Jurkat, Clone E6-1 (cell line): ENCODE measurements around the gene RNF212B. TPM values are rescaled to one million over a fixed set of nuclear protein-coding genes. Genes with fewer than 3 reads are reported as not detected.
"Not testable (repeated sequence)": the region's sequence is repeated elsewhere in the genome, so short reads cannot be mapped to it uniquely, and the experiment has no call there.

Experiments used
- DNase-seq: peaks from one replicate; pipeline ENCODE4 v3.0.0-alpha.2; 2011; ENCODE audit warnings: low read depth, low spot score
- H3K4me3 ChIP-seq: 2 replicates; pipeline ENCODE4 v1.5.1; 2011; ENCODE audit warnings: mild to moderate bottlenecking, low read length, control low read depth, moderate library complexity
- polyA plus RNA-seq: library from polyadenylated mRNA; unstranded; fragments of >200 nt; gene quantifications from one replicate; pipeline ENCODE4 v1.2.1, GENCODE V29; 2012; ENCODE audit warnings: missing spikeins; ENCODE audit not compliant: insufficient read length, insufficient read depth

RNF212B gene, protein sequence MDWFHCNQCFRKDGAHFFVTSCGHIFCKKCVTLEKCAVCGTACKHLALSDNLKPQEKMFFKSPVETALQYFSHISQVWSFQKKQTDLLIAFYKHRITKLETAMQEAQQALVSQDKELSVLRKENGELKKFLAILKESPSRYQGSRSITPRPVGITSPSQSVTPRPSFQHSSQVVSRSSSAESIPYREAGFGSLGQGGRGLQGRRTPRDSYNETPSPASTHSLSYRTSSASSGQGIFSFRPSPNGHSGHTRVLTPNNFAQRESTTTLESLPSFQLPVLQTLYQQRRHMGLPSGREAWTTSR
- polyA plus RNA-seq = 1.1 TPM

DNA sequence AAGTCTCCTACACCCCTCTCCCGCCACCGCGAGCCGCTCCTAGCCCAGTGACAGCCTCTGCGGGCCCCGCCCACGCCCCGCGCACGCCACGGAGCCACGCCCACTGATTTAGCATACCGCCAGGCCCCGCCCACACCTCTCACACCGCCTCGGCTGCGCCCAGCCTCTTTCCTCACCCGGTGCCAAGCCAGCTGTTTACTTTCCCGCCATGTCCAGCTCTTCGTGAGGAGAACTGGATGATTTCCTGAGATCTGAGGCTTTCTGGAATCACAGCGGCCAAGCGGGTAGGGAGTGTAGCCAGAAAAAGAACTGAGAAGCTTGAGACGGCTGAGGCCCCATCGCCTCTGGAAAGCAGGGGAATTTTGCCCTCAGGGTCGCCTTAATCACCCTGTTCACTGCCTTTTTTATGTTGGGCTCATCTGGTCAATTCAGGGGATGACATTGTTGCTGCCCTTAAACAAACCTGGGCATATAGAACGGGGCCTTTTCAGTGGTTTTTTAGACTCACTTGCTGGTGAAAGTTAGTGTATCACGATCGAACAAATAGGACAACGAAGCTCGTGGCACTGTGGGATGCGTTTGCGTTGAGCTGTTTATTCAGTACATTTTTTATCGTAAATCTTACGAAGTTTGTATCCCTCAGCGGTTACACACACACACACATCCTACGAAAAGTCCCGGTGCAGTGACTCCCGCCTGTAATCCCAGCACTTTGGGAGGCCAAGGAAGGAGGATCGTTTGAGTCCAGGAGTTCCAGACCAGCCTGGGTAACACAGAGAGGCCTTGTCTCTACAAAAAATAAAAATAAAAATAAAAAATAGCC, at the start of gene RNF212B:
Gene RNF212B, plus strand, starts transcription at position 165 of the 823 bp plus-strand sequence. CDS start 2,410 bp downstream, outside the sequence.
- peak; percentile 14 for DNase-seq
- no peak within 1 kb of the TSS for H3K4me3 ChIP-seq

DNA sequence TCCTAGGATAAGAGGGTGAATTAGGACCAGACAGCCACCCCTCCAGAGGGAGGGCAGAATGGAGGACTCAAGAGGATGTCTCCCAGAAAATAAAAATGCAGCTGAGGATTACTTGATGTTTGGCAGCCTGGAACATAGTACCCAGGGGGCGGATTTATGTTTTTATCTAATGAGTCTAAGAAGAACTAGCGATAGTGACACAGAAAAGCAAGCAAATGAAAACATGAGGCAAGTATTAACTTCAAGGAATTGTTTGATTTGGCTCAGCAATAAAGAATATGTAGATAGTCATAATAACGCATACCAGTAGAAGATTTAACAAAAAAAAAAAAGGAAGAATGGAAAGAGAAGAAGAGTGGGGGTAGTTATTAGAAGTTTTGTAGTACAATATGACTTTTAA, 44.3 kb upstream of the RNF212B start:
- no peak for DNase-seq
- H3K4me3 ChIP-seq = no peak overlapping the region

DNA sequence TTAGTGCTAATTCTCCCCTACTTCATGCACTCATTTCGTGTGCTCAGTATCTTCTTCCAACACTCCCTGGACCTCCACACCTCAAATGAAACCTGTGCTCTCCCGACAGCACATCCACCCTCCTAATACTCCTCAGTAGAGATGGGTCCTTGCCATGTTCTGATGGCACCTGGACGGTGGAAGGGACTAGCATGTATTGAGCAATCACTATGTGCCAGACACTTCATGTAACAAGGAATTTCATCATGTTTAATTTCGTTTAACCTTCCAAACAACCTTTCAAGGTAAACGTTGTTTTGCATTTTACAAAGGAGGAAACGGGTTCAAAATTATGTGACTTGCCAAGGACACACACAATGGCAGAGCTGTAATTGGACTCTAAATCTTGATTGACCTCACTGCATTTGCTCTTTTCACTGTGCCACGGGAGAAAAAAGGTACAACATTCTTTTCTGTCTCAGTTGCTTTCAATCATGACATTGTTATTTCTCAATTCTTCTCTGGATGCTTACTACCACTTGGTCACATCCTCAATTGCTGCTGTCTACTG, 42.1 kb upstream of the RNF212B start:
- no peak for DNase-seq
- H3K4me3 ChIP-seq = no peak overlapping the region

DNA sequence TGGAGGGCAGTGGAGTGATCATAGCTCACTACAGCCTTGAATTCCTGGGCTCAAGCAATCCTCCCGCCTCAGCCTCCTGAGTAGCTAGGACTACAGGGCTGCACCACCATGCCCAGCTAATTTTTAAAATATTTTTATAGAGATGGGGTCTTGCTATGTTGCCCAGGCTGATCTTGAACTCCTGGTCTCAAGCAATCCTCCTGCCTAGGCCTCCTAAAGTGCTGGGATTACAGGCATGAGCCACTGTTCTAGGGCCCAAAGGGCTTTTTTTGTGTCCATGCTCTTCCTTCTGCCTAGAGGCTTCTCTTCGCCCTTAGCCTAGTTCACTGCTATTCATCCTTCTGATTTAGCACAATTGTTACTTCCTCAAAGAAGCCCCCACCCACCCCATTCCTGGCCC, 41.2 kb upstream of the RNF212B start:
- not testable (repeated sequence) for H3K4me3 ChIP-seq, DNase-seq

DNA sequence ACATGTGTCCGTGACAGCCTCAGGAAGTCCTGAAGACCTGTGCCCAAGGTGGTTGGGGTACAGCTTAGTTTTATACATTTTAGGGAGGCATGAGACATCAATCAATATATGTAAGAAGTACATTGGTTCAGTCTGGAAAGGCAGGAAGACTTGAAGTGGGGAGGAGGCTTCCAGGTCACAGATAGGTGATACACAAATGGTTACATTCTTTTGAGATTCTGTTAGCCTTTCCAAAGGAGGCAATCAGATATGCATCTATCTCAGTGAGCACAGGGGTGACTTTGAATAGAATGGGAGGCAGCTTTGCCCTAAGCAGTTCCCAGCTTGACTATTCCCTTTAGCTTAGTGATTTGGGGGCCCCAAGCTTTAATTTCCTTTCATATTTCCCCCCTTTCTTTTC, 38.6 kb upstream of the RNF212B start:
- DNase-seq, H3K4me3 ChIP-seq: not testable (repeated sequence)

DNA sequence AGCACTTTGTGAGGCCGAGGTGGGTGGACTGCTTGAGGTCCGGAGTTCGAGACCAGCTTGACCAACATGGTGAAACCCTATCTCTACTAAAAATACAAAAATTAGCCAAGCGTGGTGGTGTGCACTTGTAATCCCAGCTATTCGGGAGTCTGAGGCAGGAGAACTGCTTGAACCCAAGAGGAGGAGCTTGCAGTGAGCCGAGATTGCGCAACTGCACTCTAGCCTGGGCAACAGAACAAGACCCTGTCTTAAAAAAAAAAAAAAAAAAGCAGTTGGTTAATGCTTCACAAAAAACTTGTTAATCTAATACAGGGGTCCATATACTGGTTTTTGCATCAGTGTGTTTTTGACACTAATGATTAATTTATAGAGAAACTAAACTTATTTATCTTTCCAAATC, 35.7 kb upstream of the RNF212B start:
- H3K4me3 ChIP-seq = no peak overlapping the region
- no peak for DNase-seq

DNA sequence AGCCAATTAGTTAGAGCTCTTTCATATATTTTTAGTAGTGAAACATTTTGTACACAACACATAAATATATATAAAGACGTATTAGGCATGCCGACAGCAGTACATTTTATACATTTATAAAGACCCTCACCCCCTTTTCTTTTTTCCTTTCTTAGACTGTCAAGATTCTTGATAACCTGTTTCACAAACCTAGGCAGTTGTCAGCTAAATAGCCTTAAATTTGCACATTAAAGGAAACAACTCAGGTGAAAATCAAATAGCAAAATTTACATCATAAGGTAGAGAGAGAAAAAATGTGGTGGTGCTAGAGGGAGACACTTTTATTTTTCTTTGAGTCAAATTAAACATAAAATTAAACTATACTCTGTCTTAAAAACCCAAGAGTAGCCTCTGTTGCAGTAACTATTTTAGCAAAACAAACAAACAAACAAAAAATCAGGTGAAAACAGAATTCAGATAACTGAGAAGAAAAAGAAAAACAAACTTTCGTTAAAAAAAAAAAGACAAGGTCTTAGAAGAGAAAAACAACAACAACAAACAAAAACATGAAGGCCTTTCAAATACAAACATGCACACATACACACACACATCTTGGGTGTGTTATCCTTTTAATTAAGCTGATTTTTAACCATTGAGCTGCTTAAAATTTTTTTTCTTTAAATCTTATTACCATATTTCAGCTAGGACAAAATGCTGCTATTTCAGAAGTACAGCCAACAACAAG, 31.2 kb upstream of the RNF212B start:
- DNase-seq = no peak
- H3K4me3 ChIP-seq = no peak overlapping the region

DNA sequence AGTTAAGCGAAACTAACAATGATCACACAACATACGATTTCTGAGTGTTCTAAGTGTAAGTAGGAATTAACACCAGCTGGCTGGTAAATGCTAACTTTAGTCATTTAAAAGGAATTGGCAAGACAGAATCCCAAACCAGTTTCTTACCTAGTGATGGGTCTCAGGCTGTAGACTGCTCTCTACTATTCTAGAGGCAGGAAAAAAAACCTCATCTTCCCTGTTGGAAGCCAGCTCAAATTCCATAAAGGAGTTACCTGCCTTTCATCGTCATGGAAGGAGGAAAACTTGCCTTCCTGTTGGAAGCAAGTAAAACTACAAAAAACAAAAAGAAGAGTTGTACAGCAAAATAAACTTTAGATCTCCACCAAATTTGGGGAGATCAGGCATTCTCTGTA, 30.6 kb upstream of the RNF212B start:
- DNase-seq = no peak
- no peak overlapping the region for H3K4me3 ChIP-seq

DNA sequence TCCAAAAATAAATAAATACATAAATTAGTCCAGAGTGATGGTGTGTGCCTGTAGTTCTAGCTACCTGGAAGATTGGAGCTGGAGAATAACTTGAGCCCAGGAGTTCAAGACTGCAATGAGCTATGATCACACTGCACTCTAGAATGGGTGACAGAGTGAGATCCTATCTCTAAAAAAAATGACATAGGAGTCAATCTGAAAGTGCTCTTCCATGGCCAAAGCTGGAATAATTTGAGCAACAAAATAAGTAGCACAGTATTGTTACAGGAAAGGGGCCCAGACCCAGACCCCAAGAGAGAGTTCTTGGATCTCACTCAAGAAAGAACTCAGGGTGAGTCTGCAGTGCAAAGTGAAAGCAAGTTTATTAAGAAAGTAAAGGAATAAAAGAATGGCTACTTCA, 29.4 kb upstream of the RNF212B start:
- no peak overlapping the region for H3K4me3 ChIP-seq
- no peak for DNase-seq

DNA sequence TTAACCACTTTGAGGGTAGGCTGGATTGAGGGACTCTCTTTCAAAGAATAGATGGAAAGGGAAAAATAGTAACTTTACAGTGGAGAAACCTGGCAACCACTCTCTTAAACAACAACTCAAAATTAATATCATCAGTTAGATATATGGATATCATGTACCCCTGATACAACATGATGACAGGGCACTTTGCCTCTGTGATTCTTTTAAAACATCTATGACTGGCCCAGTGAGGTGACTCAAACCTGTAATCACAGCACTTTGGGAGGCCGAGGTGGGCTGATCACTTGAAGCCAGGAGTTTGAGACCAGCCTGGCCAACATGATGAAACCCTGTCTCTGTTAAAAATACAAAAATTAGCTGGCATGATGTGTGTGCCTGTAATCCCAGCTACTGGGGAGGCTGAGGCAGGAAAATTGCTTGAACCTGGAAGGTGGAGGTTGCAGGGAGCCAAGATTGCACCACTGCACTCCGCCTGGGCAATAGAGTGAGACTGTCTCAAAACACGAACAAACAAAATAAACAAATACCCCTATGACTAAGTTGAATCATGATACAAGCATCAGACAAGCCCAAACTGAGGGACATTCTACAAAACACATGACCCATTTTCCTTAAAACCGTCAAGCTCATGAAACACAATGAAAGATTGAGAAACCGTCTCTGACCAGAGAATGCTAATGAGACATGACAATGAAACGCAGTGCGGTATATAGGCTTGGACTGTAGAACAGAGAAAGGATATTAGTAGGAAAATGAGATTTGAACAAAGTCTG, 27.9 kb upstream of the RNF212B start:
- no peak overlapping the region for H3K4me3 ChIP-seq
- DNase-seq = no peak

DNA sequence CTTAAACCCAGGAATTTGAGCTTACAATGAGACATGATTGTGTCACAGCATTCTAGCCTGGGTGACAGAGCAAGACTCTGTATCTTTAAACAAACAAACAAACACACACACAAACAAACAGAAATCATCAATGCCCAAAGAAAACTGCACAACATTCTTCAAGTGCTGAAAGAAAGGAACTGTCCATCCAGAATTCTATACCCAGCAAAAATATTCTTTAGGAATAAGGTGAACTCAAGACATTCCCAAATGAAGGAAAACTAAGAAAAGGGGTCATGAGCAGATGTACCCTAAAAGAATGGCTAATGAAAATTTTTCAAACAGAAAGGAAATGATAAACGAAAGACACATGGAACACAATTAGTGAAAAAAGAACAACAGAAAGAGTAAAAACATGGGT, 22.3 kb upstream of the RNF212B start:
- DNase-seq = no peak
- no peak overlapping the region for H3K4me3 ChIP-seq

DNA sequence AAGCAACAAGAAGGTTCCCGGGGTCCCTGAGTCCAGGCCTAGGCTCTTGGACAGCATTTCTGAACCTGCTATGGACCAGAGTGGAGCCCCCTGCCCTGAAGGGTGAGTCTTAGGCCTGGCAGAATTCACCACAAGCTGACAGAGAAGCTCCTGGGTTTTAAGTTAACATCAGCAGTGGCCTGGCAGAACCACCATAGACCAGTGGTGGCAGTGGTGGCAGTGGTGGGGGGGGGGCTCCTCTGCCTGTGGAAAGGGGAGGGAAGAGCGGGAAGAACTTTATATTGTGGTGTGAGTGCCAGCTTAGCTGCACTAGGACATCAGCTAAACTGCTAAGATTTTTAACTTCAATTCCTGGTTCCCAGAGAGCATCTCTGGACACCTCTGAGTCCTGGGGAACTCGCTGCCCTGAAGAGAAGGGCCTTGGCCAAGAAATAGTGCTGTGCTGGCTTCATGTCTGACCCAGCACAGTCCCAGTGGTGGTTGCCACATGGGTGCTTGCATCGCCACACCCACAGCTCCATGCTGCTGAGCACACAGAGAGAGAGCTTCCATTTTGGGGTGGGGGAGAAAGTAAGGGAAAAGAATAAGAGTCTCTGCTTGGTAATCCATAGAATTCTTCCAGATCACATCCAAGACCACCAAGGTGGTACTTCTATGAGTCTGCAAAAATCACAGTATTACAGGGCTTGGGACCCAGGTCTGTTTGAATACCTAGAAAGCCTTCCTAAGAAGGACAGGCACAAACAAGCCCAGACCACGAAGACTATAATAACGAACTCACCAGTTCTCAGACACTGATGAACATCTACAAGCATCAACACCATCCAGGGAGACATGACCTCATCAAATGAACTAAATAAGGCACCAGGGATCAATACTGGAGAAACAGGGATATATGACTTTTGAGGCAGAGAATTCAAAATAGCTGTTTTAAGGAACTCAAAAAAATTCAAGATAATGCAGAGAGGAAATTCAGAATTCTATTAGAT, 20.4 kb upstream of the RNF212B start:
- H3K4me3 ChIP-seq = no peak overlapping the region
- no peak for DNase-seq

DNA sequence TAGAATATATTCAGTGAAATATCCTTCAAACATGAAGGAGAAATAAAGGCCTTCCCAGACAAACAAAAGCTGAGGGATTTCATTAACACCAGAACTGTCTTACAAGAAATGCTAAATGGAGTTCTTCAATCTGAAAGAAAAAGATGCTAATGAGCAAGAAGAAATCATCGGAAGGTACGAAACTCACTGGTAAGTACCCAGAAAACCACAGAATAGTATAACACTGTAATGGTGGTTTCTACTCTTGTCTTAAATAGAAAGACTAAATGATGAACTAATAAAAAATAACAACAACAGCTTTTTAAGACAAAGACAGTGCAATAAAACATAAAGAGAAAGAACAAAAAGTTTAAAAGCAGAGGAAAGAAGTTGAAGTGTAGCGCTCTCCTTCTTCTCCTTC, 18.7 kb upstream of the RNF212B start:
- no peak for DNase-seq
- H3K4me3 ChIP-seq = no peak overlapping the region

DNA sequence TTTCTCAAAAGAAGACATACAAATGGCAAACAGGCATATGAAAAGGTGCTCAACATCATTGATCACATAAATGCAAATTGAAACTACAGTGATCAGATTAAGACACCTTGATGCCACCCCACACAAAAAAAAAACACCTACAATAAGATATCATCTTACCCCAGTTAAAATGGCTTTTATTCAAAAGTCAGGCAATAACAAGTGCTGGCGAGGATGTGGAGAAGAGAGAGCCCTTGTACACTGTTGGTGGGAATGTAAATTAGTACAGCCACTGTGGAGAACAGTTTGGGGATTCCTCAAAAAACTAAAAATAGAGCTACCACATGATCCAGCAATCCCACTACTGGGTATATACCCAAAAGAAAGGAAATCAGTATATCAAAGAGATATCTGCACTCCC, 12.8 kb upstream of the RNF212B start:
- DNase-seq, H3K4me3 ChIP-seq: not testable (repeated sequence)

DNA sequence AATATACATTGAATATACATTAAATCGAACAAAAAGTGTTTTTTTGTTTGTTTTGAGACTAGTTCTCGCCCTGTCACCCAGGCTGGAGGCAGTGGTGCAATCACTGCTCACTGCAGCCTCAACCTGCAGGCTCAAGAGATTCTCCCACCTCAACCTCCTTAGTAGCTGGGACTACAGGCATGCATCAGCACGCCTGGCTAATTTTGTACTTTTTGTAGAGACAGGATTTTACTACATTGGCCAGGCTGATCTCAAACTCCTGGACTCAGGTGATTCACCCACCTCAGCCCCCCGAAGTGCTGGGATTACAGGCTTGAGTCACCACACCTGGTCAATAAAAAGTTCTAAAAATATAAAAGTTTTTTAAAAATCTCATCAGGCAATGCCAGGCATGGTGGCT, 10.2 kb upstream of the RNF212B start:
- DNase-seq = no peak
- H3K4me3 ChIP-seq = no peak overlapping the region

DNA sequence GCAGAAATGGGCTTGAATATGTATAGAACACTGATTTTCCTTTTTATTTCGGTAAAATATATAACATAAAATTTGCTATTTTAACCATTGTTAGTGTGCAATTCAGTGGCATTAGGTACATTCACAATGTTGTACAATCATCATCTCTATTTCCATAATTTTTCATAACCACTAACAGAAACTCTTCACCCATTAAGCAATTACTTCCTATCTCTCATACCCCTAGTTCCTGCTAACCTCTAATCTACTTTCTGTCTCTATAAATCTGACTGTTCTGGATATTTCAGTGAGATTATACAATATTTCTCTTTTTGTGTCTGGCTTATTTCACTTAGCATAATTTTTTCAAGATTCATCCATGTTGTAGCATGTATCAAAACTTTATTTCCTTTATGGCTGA, 8.9 kb upstream of the RNF212B start:
- no peak overlapping the region for H3K4me3 ChIP-seq
- DNase-seq = no peak

DNA sequence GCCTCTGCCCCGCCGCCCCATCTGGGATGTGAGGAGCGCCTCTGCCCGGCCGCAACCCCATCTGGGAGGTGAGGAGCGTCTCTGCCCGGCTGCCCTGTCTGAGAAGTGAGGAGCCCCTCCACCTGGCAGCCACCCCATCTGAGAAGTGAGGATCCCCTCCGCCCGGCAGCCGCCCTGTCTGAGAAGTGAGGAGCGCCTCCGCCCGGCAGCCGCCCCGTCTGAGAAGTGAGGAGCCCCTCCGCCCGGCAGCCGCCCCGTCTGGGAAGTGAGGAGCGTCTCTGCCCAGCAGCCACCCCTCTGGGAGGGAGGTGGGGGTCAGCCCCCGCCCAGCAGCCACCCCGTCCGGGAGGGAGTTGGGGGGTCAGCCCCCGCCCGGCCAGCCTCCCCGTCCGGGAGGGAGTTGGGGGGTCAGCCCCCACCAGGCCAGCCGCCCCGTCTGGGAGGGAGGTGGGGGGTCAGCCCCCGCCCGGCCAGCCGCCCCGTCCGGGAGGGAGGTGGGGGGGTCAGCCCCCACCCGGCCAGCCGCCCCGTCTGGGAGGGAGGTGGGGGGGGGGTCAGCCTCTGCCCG, 5.4 kb upstream of the RNF212B start:
- not testable (repeated sequence) for H3K4me3 ChIP-seq, DNase-seq
